Erythroblast (primary cell): ENCODE measurements around the gene TAF1C.

Experiments
- GATA1 ChIP-seq: IDR thresholded peaks from 2 replicates; pipeline ENCODE4 v1.6.1; 2011; ENCODE audit warnings: low read depth, mild to moderate bottlenecking, control low read depth, low read length, moderate library complexity
- POLR2A ChIP-seq: IDR thresholded peaks from 2 replicates; pipeline ENCODE4 v1.6.1; 2011; ENCODE audit warnings: mild to moderate bottlenecking, low read length

DNA sequence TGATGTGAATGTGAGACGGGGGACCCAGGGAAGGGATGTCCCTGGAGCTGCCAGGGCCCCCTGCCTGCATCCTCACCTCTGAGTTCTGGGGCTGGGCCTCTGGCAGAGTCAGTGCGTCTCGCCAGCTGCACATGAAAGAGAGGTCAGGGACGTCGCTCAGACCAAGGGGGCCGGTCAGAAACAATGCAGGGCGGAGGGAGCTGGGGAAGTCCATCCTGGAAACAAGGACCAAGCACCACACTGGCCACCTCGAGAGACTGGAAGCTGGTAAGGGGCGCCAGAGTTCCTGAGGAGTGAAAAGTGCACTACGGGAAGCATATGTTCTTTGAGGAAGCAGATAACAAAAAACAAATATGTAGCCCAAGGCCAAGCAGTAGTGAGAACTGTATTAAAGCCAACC, 2.1 kb downstream of the TAF1C start:
- TF ChIP-seq POLR2A (no peak), GATA1 (no peak)
